ENCODE measurements around the gene PHC3. TPM values are rescaled to one million over a fixed set of nuclear protein-coding genes. Genes with fewer than 3 reads are reported as not detected.
A peak's percentile ranks its signal among the peaks of the same experiment; 100 is the strongest.
"Not testable (repeated sequence)": the region's sequence is repeated elsewhere in the genome, so short reads cannot be mapped to it uniquely, and the experiment has no call there.

Gene PHC3
- total RNA-seq, 1 experiment from 2014 or later = 19.8 TPM

DNA sequence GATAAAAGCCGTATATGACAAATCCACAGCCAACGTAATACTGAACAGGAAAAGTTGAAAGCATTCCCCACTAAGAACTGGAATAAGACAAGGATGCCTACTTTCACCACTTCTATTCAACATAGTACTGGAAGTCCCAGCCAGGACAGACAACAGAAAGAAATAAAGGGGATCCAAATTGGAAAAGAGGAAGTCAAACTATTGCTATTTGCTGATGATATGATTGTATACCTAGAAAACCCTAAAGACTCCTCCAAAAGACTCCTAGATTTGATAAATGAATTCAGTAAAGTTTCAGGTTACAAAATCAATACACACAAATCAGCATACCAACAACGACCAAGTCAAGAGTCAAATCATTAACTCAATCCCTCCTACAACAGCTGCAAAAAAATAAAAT, 14.2 kb upstream of the PHC3 start:
- DNase-seq (ENCODE audit: low spot score) = not testable (repeated sequence)

DNA sequence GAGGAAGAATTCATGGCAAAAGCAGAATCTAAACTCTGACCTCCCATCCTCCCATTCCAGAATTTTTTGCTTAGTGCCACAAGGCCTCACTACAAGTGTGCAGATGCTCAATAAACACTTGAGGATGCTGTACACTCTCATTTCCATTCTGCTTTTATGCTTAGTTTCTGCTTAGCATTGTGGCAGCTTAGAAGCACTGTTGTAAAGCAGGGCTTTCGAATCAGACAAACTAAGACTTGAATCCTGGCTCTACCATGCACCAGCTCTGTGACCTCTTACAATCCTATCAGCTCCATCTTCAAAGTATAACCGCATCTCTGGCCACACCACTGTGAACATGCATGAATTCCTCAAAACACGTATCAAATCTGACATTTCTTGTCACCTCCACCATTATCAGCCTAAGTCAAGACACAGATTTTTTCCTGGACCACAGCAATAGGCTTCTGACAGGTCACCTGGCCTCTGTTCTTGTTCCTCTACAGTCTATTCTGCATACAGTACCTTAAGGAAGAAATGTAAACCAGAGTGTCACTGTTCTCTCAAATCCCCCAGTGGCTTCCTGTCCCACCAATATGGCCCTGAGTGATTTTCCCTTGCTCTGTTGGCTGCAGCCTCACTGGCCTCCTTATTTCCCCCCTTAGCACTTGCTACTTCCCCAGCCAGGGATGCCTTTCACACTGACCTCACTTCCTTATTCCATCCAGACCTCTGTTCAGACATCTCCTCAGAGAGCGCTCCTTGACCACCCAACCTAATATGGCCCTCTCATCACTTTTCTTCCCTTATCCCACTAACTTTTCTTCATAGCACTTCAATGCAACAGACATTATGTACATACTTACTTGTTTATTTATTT, 8.1 kb upstream of the PHC3 start:
- no peak for DNase-seq (ENCODE audit: low spot score)

- peak; percentile 23 for DNase-seq (ENCODE audit: low spot score)
These were observed 1.2 kb downstream of the PHC3 start for GRCh38 chr3:170180079-170180907.

DNA sequence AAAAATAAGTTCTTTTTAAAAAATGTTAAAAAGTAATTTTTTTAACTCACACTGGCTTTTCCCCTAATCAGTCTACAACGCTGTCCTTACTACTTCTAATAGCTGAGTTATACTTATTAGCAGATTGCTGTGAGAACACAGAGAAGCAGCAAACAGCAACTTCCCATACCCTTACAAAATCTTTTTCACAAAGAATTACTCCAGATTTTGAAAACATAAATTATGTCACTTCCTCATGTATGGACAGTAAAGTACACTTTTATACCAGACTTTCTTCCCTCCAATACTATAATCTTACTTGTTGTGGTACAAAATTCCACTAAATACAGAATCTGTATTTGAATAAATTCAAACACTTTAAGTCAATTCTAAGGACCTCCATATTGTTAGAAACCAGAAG, 2.1 kb downstream of the PHC3 start:
- DNase-seq (ENCODE audit: low spot score) = no peak

- DNase-seq (ENCODE audit: low spot score) = no peak
These were observed 2.9 kb downstream of the PHC3 start for GRCh38 chr3:170178651-170179050.

- DNase-seq (ENCODE audit: low spot score) = no peak
These were observed 10.0 kb downstream of the PHC3 start for GRCh38 chr3:170171563-170171962.

GRCh38 chr3:170164717-170165116, 16.8 kb downstream of the PHC3 start:
- DNase-seq (ENCODE audit: low spot score) = no peak

DNA sequence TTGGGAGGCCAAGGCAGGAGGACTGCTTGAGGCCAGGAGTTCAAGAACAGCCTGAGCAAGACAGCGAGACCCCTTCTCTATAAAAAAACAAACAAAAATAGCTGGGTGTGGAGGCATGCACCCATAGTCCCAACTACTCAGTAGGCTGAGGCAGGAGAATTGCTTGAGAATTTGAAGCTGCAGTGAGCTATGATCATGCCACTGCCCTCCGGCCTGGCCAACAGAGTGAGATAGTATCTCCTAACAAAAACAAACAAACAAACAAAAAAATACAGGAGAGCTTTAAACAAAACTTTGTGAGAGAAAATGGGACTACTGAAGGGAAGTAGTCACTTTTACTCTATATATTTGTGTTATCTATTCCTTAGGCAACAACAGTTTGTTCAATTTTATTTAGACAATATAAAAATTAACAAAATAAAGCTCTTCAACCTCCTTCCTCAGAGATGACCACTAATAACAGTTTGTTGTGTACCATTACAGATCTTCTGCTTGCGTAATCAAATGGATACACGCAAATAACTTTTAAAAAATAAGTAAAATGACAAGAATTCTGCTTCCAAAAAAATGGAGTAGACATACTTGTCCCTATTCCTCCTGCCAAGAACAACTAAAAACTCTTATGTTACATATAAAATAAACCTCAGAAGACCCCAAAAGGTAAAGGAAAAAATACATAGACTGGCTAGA, 17.4 kb downstream of the PHC3 start:
- DNase-seq (ENCODE audit: low spot score) = no peak

DNA sequence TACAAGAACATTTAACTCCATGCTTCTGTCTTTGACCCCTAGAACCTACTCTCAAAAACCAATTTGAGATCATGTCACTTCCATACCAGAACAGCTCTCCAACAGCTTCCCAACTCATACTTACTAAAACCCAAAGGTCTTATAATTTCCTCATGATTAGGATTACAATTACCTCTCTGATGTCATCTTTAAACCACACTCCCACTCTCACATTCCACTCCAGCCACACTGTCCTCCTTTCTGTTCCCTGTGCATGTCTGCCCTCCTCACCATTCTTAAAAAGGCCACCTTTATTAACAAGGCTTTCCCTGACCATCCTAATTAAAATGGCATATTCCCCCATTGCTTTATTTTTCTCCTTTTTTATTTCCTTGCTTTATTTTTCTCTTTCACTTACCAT, 18.9 kb downstream of the PHC3 start:
- no peak for DNase-seq (ENCODE audit: low spot score)

DNA sequence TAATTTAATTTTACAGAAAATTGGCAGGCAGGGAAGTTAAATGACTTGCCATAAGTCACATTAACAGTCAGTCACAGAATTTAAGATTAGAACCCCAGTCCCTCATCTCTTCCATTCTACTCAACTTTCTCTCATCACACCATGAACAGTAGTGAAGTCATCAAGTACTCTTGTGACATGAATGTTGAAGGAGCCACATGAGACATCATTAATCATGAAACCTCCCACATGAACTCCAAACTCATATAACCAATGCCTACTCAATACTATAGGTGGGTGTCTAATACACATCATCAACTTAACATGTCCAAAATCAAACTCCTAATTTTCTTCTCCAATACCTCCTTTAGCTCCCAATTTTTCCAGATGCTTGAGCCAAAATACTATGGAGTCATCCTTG, 19.5 kb downstream of the PHC3 start:
- DNase-seq (ENCODE audit: low spot score) = no peak

DNA sequence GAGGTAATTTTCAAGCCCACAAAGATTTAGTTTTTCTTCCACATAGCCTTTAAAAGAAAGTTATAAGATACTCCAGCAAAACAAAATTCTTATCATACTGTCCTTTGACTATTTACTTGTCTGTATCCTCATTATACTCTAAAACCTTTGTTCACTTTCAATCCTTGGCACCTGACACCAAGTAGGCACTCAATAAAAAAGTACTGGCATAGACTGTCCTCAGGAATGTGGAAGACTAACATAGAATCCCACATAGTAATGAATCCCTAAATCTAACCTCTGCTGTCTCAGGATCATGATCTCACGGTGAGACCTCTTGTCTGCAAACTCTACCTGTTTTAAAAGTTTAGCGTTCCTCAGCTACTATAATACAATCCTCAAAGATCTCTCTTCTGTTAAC, 21.6 kb downstream of the PHC3 start:
- no peak for DNase-seq (ENCODE audit: low spot score)

GRCh38 chr3:170159459-170159858, 22.1 kb downstream of the PHC3 start:
- DNase-seq (ENCODE audit: low spot score) = no peak

DNA sequence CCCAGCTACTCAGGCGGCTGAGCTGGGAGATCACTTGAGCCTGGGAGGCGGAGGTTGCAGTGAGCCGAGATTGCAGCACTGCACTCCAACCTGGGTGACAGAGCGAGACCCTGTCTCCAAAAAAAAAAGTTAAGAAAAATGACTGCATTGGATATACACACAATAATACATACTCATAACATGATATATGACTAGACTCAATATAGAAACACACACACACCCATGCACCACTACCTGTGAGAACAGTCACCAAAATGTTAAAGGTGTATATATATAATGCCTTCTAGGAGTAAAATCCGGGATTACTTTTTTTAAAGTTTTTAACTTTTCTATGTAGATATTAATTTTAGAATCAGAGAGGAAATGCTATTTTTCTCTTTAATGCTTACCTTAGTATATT, 25.9 kb downstream of the PHC3 start:
- no peak for DNase-seq (ENCODE audit: low spot score)

DNA sequence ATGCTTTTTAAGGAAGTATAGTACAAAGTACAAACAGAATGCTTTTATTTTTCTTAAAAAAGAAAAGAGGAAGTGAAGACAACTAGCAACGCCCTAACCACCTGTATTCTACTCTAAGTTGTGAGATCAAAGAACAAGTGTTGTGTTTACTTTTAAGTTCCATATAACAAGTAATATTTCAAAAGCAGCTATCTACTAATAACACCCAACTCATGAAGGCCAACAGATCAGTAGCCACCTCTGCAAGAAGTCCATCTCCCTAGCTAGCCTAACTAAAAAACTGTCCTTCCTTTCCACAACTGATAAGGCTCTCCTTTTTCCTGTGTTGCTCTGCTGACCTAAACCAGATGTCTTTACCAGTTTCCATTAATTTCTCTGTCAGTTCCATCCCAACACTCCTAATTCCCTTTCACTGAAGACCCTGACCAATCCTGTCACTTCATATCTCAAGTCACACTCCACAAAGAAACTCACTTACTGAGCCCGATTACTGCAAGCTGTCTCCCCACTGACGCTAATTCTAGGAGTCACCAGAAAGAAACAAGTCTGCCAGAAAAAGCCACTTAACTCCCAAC, 26.9 kb downstream of the PHC3 start:
- DNase-seq (ENCODE audit: low spot score) = no peak

DNA sequence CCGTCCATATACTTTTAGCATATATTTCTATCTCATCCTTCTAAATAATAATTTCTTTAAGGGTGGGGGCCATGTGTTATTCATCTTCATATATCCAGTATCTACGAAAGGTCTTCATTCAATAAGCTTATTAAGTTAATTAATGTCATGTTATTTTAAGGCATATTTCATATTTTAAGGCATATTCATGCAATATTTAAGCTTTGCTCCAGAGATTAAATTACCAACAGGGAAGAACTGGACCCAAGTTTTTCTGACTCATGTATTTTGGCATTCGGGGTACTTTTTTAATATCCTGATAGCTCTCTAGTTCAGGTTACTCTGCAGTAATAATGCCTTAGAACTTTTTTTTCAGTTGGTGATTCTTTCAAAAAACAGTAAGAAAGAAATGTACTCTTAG, 27.4 kb downstream of the PHC3 start:
- no peak for DNase-seq (ENCODE audit: low spot score)

DNA sequence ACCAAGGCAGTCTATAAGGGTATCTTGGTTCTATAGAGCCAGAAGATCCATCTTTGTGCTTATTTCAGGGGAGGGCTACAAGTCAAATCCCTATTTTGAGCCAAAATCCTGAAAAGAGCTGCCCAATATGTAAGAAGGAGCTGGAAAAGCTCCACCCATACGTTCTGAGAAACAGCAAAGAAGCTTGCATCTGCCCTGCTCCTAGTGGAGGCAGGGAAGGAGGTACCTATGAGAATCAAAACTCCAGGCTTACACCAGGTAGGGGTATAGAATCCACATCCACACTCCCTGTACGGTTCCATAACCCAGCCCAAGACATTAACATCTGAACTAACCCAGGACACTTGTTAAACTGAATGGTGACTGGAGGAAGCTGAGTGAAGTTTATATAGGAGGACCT, 30.0 kb downstream of the PHC3 start:
- DNase-seq (ENCODE audit: low spot score) = no peak

- no peak for DNase-seq (ENCODE audit: low spot score)
These were observed 32.5 kb downstream of the PHC3 start for GRCh38 chr3:170149016-170149415.

DNA sequence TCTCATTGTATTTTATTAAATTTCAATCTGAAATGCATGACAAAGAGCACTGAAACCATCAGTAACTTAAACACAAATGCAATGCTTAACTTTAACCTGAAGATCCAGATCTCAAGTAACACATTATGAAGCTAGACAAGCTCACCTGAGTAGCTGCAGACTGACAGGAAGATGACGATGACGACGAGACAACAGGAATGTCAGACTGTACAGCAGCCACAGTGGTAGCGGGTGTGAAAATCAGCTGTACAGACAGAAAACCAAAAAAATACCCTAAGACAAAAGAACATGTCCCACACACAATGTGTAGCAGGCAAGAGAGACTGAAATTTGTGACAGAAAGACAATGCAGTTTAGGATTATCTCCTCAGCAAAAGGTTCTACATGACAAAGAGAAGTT, 36.3 kb downstream of the PHC3 start:
- no peak for DNase-seq (ENCODE audit: low spot score)

DNA sequence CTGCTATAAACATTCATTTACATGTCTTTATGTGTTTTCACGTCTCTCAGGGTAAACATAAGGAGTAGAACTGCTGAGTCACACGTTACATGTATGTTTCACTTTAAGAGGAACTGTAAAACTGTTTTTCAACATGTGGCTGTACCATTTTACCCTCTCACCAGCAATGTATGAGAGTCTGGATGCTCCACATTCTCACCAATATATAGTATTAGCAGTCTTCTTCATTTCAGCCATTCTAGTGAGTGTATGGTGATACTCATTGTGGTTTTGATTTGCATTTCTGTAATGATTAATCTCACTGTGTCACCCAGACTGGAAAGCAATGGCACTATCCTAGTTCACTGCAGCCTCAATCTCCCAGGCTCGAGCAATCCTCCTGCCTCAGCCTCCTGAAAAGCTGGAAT, 37.1 kb downstream of the PHC3 start:
- no peak for DNase-seq (ENCODE audit: low spot score)

GRCh38 chr3:170142373-170142772, 39.2 kb downstream of the PHC3 start:
- DNase-seq (ENCODE audit: low spot score) = no peak

- no peak for DNase-seq (ENCODE audit: low spot score)
These were observed 43.5 kb downstream of the PHC3 start for GRCh38 chr3:170137986-170138385.

DNA sequence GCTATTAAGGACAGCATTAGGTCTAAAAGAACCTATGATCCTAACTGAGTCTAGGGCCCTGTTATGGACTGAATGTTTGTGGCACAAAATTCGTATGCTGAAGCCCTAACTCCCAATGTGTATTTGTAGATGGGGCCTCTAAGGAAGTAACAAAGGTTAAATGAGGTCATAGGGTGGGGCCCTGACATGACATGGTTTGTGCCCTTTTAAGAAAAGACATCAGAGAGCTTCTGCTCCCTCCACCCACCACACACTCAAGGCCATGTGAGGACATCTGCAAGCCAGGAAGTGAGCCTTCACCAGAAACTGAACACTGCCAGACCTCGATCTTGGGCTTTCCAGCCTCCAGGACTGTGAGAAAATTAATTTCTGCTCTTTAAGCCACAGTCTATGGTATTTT, 49.2 kb downstream of the PHC3 start:
- DNase-seq (ENCODE audit: low spot score) = no peak

Measured in A172 (cell line).